AG04449 (cell line): ENCODE data around the gene EXO1.
"Not testable (repeated sequence)": the region's sequence is repeated elsewhere in the genome, so short reads cannot be mapped to it uniquely, and the experiment has no call there.

Source experiments
- CTCF ChIA-PET: fragments of 350-600 bp; formaldehyde crosslinking; extraction: SDS; loops from one replicate; lab custom pipeline; 2021; ENCODE audit warnings: antibody characterized with exemption; lab: Yijun Ruan, JAX
- POLR2A ChIA-PET: fragments of 400-600, 350-600 bp; formaldehyde crosslinking; extraction: SDS; loops from one replicate; lab custom pipeline; 2020; ENCODE audit warnings: antibody characterized with exemption, inconsistent platforms; lab: Yijun Ruan, JAX
- DNase-seq: peaks from one replicate; pipeline ENCODE4 v3.0.0-alpha.2; 2010; ENCODE audit warnings: low read depth, low spot score
- H3K4me3 ChIP-seq: 2 replicates; pipeline ENCODE4 v1.5.1; 2011; ENCODE audit warnings: low read depth, mild to moderate bottlenecking, control low read depth, low read length
- CTCF ChIP-seq: IDR thresholded peaks from one replicate; pipeline ENCODE4 v1.5.1; 2011; ENCODE audit warnings: mild to moderate bottlenecking, moderate library complexity, low read length, control low read depth, inconsistent platforms; ENCODE audit not compliant: insufficient read depth; ENCODE audit errors: missing control alignments

The EXO1 gene

GRCh38 chr1:241846375-241846774 lies 1.6 kb upstream of the EXO1 start:
- DNase-seq, result no peak
- CTCF ChIA-PET, result interaction anchor here (1.6 to 3.0 kb wide), 2 partner anchors 8 to 235 kb away, joined by 10 to 20 read pairs; no protein-coding TSS in a partner anchor
- TF ChIP-seq CTCF, result no peak
- POLR2A ChIA-PET, result no interaction called here
- no peak overlapping the region for H3K4me3 ChIP-seq

- no peak for DNase-seq
- ChIA-PET CTCF (interaction anchor here (1.1 to 3.0 kb wide), 8 partner anchors 9 to 327 kb away, joined by 3 to 20 read pairs (median 3); partner anchors contain the start of gene FH), POLR2A (interaction anchor here (1.4 to 1.6 kb wide), 2 partner anchors 9 to 328 kb away, joined by 3 to 5 read pairs; partner anchors contain the start of gene FH)
- H3K4me3 ChIP-seq, result peak overlapping the region; percentile 97
- no peak for TF ChIP-seq CTCF
Observed at GRCh38 chr1:241846862-241847539, 1.0 kb upstream of the EXO1 start.

GRCh38 chr1:241847540-241847795 lies 536 bp upstream of the EXO1 start:
- peak overlapping the region; percentile 97 for H3K4me3 ChIP-seq
- no peak for DNase-seq
- ChIA-PET POLR2A (interaction anchor here (1.4 to 1.6 kb wide), 2 partner anchors 10 to 329 kb away, joined by 3 to 5 read pairs; partner anchors contain the start of gene FH), CTCF (interaction anchor here (1.1 to 3.0 kb wide), 8 partner anchors 9 to 328 kb away, joined by 3 to 20 read pairs (median 3); partner anchors contain the start of gene FH)
- no peak for TF ChIP-seq CTCF

GRCh38 chr1:241848686-241849344 lies 811 bp downstream of the EXO1 start:
- peak overlapping the region; percentile 97 for H3K4me3 ChIP-seq
- ChIA-PET CTCF (interaction anchor here (0.7 to 1.8 kb wide), 2 partner anchors 150 to 329 kb away, joined by 3 read pairs; partner anchors contain the start of genes FH and MAP1LC3C), POLR2A (no interaction called here)
- no peak for DNase-seq
- no peak for TF ChIP-seq CTCF

GRCh38 chr1:241849345-241849695 lies 1.3 kb downstream of the EXO1 start:
- DNase-seq, result no peak
- POLR2A ChIA-PET, result no interaction called here
- no peak for TF ChIP-seq CTCF
- CTCF ChIA-PET, result no interaction called here
- no peak overlapping the region; the same call in 1 of the 2 replicates for H3K4me3 ChIP-seq

GRCh38 chr1:241855545-241856140 lies 7.6 kb downstream of the EXO1 start:
- DNase-seq, POLR2A ChIA-PET, H3K4me3 ChIP-seq: not testable (repeated sequence)
- CTCF ChIA-PET, result interaction anchor here (0.8 kb wide), 1 partner anchor 39 kb away, joined by 3 read pairs; no protein-coding TSS in a partner anchor
